KMS-11 (cell line): ENCODE data around the gene YWHAH.

ENCODE experiments used
- H2AFZ ChIP-seq: fragments of 200-600 bp; sonication (generic); 2 replicates; pipeline ENCODE4 v1.6.1; 2016; ENCODE audit warnings: antibody characterized with exemption, mixed run types, low read depth
- H3K27ac ChIP-seq: fragments of 200-600 bp; sonication (generic); 2 replicates; pipeline ENCODE4 v1.6.1; 2016; ENCODE audit warnings: mild to moderate bottlenecking, mixed run types
- H3K27me3 ChIP-seq: fragments of 200-600 bp; sonication (generic); 2 replicates; pipeline ENCODE4 v1.6.1; 2017; ENCODE audit warnings: mild to moderate bottlenecking, low read depth, mixed run types, moderate library complexity; ENCODE audit not compliant: insufficient read depth
- H3K36me3 ChIP-seq: fragments of 200-600 bp; sonication (generic); 2 replicates; pipeline ENCODE4 v1.6.1; 2017; ENCODE audit warnings: mild to moderate bottlenecking, mixed run types; ENCODE audit not compliant: insufficient read depth
- H3K4me1 ChIP-seq: fragments of 200-600 bp; sonication (generic); 2 replicates; pipeline ENCODE4 v1.6.1; 2016; ENCODE audit warnings: mild to moderate bottlenecking, low read depth, mixed run types; ENCODE audit not compliant: poor library complexity, severe bottlenecking
- H3K4me2 ChIP-seq: fragments of 200-600 bp; sonication (generic); 2 replicates; pipeline ENCODE4 v1.7.0; 2016; ENCODE audit warnings: mild to moderate bottlenecking, mixed run types
- H3K4me3 ChIP-seq: fragments of 200-600 bp; sonication (generic); IDR thresholded peaks from 2 replicates; pipeline ENCODE4 v1.6.1; 2017; ENCODE audit warnings: low read depth, low read length, mixed read lengths; ENCODE audit not compliant: insufficient read depth
- H3K79me2 ChIP-seq: fragments of 200-600 bp; sonication (generic); 2 replicates; pipeline ENCODE4 v1.6.1; 2016; ENCODE audit warnings: low read depth, mixed run types; ENCODE audit not compliant: insufficient read depth
- H3K9ac ChIP-seq: fragments of 200-600 bp; sonication (generic); 2 replicates; pipeline ENCODE4 v1.6.1; 2016; ENCODE audit warnings: mild to moderate bottlenecking, mixed run types
- H4K20me1 ChIP-seq: fragments of 200-600 bp; sonication (generic); 2 replicates; pipeline ENCODE4 v1.6.1; 2016; ENCODE audit warnings: mild to moderate bottlenecking, mixed run types; ENCODE audit not compliant: insufficient read depth
- CTCF ChIP-seq: fragments of 200-600 bp; sonication (generic); conservative IDR thresholded peaks from 2 replicates; pipeline ENCODE4 v1.6.1; 2017; ENCODE audit warnings: low read depth, mild to moderate bottlenecking, antibody characterized with exemption, low read length, moderate library complexity, mixed read lengths

The YWHAH gene

DNA sequence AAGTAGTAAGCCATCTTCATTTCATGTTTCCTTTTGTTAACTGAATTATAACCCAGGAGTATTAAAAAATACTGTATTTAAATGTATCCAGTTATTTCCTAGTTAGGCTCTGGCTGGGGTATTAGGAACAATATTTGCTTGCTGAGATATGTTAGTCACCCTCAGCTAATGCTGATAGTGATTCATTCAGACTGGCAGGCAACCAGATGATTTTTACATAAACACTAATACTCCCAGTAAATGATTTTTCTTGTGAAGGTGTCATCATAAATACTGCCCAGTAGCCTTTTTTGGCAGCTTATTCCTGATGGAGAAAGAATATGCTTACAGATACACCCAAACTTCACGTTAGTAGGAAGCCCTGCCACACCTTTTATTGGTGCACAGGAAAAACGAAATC, 8.1 kb downstream of the YWHAH start:
- Histone ChIP-seq H3K36me3 (peaks cover 23% of the 10 kb centered on the region; the same call in 1 of the 2 replicates), H3K9ac (no peak overlapping the region), H3K27ac (no peak overlapping the region), H4K20me1 (peaks cover 46% of the 10 kb centered on the region), H2AFZ (no peak overlapping the region), H3K4me3 (no peak overlapping the region), H3K79me2 (peaks cover 82% of the 10 kb centered on the region), H3K4me2 (no peak overlapping the region), H3K27me3 (no peaks in the 10 kb centered on the region), H3K4me1 (peaks cover 15% of the 10 kb centered on the region)
- no peak for TF ChIP-seq CTCF

GRCh38 chr22:31953261-31953660, 8.9 kb downstream of the YWHAH start:
- Histone ChIP-seq H2AFZ (no peak overlapping the region), H3K9ac (no peak overlapping the region), H4K20me1 (peaks cover 39% of the 10 kb centered on the region), H3K36me3 (peaks cover 23% of the 10 kb centered on the region; the same call in 1 of the 2 replicates), H3K79me2 (peaks cover 74% of the 10 kb centered on the region), H3K4me2 (no peak overlapping the region), H3K27me3 (no peaks in the 10 kb centered on the region), H3K4me3 (no peak overlapping the region), H3K27ac (no peak overlapping the region), H3K4me1 (peaks cover 13% of the 10 kb centered on the region)
- TF ChIP-seq CTCF, result no peak

DNA sequence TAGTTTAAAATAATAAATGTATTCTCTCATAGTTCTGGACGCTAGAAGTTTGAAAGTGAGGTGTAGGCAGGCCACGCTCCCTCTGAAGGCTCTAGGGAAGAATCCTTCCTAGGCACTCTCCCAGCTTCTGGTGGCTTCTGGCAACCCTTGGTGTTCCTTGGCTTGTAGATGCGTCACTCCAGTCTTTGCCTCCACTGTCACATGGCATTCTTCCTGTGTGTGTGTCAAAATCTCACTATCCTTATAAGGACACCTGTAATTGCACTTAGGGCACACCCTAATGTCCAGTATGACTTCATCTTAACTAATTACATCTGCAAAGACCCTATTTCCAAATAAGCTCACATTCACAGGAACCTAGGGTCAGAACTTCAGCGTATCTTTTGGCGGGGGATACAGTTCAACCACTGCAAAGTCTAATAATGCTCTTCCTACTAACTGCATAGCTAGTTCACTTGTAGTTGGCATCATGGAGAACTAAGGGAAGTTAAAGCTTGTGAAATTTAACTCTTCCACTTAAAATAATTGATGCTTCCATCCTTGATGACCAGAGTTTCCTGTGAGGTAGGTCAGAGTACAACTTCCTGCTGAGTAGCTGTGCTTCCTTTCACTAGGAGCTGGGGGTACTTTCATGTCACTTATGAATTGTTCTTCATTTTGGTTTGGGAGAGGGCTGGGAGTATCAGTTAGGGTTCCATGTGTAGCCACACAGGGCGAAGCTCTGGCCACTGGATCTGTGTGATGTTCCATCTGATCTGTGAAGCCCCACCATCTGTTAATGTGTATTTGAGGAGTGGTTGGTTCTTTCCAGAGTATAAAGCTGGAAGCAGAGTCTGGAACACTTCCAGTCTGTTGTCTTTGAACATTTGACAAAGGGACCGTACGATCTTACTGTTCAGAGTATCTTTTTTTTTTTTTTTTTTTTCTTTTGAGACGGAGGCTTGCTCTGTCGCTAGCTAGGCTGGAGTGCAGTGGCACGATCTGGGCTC, 10.5 kb downstream of the YWHAH start:
- H2AFZ ChIP-seq, result no peak overlapping the region
- H3K4me1 ChIP-seq, result peaks cover 8% of the 10 kb centered on the region
- peaks cover 17% of the 10 kb centered on the region; the same call in 1 of the 2 replicates for H3K36me3 ChIP-seq
- no peak overlapping the region for H3K27ac ChIP-seq
- no peak overlapping the region for H3K9ac ChIP-seq
- H3K79me2 ChIP-seq, result peaks cover 59% of the 10 kb centered on the region
- H4K20me1 ChIP-seq, result peaks cover 39% of the 10 kb centered on the region
- H3K4me2 ChIP-seq, result no peak overlapping the region
- TF ChIP-seq CTCF, result no peak
- H3K4me3 ChIP-seq, result no peak overlapping the region
- no peaks in the 10 kb centered on the region for H3K27me3 ChIP-seq

GRCh38 chr22:31956360-31956759, 12.0 kb downstream of the YWHAH start:
- no peaks in the 10 kb centered on the region for H3K27me3 ChIP-seq

More at GRCh38 chr22:31956360-31956759, 12.0 kb downstream of the YWHAH start:
- TF ChIP-seq CTCF, result no peak
- peaks cover 17% of the 10 kb centered on the region; the same call in 1 of the 2 replicates for H3K36me3 ChIP-seq
- H3K27ac ChIP-seq, result no peak overlapping the region
- H4K20me1 ChIP-seq, result peaks cover 35% of the 10 kb centered on the region
- no peak overlapping the region for H2AFZ ChIP-seq
- H3K79me2 ChIP-seq, result peaks cover 43% of the 10 kb centered on the region
- H3K4me1 ChIP-seq, result peaks cover 8% of the 10 kb centered on the region
- H3K4me3 ChIP-seq, result no peak overlapping the region
- no peak overlapping the region for H3K9ac ChIP-seq
- no peak overlapping the region for H3K4me2 ChIP-seq
